Smooth muscle cell (in vitro differentiated cells): Measurements from ENCODE around the gene GPR179. TPM values are rescaled to one million over a fixed set of nuclear protein-coding genes. Genes with fewer than 3 reads are reported as not detected.

Experiments
- DNase-seq: peaks from one replicate; lab custom pipeline; 2025; ENCODE audit not compliant: unreplicated experiment; lab: John Stamatoyannopoulos, UW
- H2AFZ ChIP-seq: fragments of 200-600 bp; sonication (generic); 2 replicates; pipeline ENCODE4 v1.6.0; 2016; ENCODE audit warnings: antibody characterized with exemption, low read depth, mild to moderate bottlenecking
- H3F3A ChIP-seq: fragments of 200-600 bp; sonication (generic); 2 replicates; pipeline ENCODE4 v1.6.0; 2017; ENCODE audit warnings: antibody characterized with exemption, low read depth
- H3K27ac ChIP-seq: fragments of 200-600 bp; sonication (generic); 2 replicates; pipeline ENCODE4 v1.5.1; 2016; ENCODE audit warnings: low read depth, mild to moderate bottlenecking
- H3K27me3 ChIP-seq: fragments of 200-600 bp; sonication (generic); 2 replicates; pipeline ENCODE4 v1.6.1; 2016; ENCODE audit warnings: low read depth, mild to moderate bottlenecking
- H3K36me3 ChIP-seq: fragments of 200-600 bp; sonication (generic); 2 replicates; pipeline ENCODE4 v1.5.1; 2016; ENCODE audit warnings: low read depth
- H3K4me1 ChIP-seq: fragments of 200-600 bp; sonication (generic); 2 replicates; pipeline ENCODE4 v1.5.1; 2016; ENCODE audit warnings: low read depth
- H3K4me2 ChIP-seq: fragments of 200-600 bp; sonication (generic); 2 replicates; pipeline ENCODE4 v1.6.0; 2016; ENCODE audit warnings: mild to moderate bottlenecking
- H3K4me3 ChIP-seq: fragments of 200-600 bp; sonication (generic); 2 replicates; pipeline ENCODE4 v1.5.1; 2016; ENCODE audit warnings: mild to moderate bottlenecking
- H3K79me2 ChIP-seq: fragments of 200-600 bp; sonication (generic); 2 replicates; pipeline ENCODE4 v1.6.0; 2016; ENCODE audit warnings: low read depth, mild to moderate bottlenecking
- H3K9ac ChIP-seq: fragments of 200-600 bp; sonication (generic); 2 replicates; pipeline ENCODE4 v1.6.0; 2016; ENCODE audit warnings: low read depth
- H3K9me3 ChIP-seq: fragments of 200-600 bp; sonication (generic); replicated peaks from 2 replicates; pipeline ENCODE4 v1.5.1; 2016; ENCODE audit warnings: low read depth
- H4K20me1 ChIP-seq: fragments of 200-600 bp; sonication (generic); 2 replicates; pipeline ENCODE4 v1.6.0; 2016; ENCODE audit warnings: low read depth
- CTCF ChIP-seq: fragments of 200-600 bp; sonication (generic); IDR thresholded peaks from 2 replicates; pipeline ENCODE4 v1.5.1; 2017; ENCODE audit warnings: borderline replicate concordance, mild to moderate bottlenecking, antibody characterized with exemption; ENCODE audit not compliant: insufficient read depth, poor library complexity, severe bottlenecking
- WGBS: methylation state at CpG from one replicate; pipeline ENCODE4 v1.1.7; 2016; ENCODE audit warnings: low lambda C conversion rate; 5-methylcytosine and 5-hydroxymethylcytosine counted together
- polyA plus RNA-seq: library from polyadenylated mRNA; unstranded; fragments of >200 nt; fragmentation: Nextera tagmentation; extraction: Ambion mirVana; gene quantifications from 2 replicates; pipeline ENCODE4 v1.2.1, GENCODE V29; 2016
- total RNA-seq: library from RNA; depleted of rRNA; stranded (reverse); fragments of >200 nt; gene quantifications from 2 replicates; pipeline ENCODE4 v1.2.3, GENCODE V29; 2014

The GPR179 gene
- total and polyA plus RNA-seq, 2 experiments from 2014 or later = not detected

- 94% methylated on average over 7 of the region's 7 CpGs for WGBS
- Histone ChIP-seq H3K9ac (no peak overlapping the region), H3K36me3 (no peaks in the 10 kb centered on the region), H3K4me3 (no peak overlapping the region), H3K4me1 (no peaks in the 10 kb centered on the region), H3K9me3 (no peaks in the 10 kb centered on the region), H3K79me2 (no peaks in the 10 kb centered on the region), H3F3A (no peaks in the 10 kb centered on the region), H2AFZ (no peak overlapping the region), H4K20me1 (no peaks in the 10 kb centered on the region), H3K27ac (no peak overlapping the region), H3K27me3 (no peaks in the 10 kb centered on the region), H3K4me2 (no peak overlapping the region)
- no peak for TF ChIP-seq CTCF
- DNase-seq = no peak
Observed at GRCh38 chr17:38345743-38346142, 2.0 kb upstream of the GPR179 start.

GRCh38 chr17:38344420-38344745 is 627 bp upstream of the GPR179 start:
- no peak overlapping the region for H3K27ac ChIP-seq
- no peaks in the 10 kb centered on the region for H3K79me2 ChIP-seq
- DNase-seq = no peak
- H3K9me3 ChIP-seq = no peaks in the 10 kb centered on the region
- H4K20me1 ChIP-seq = no peaks in the 10 kb centered on the region
- no peak overlapping the region for H2AFZ ChIP-seq
- H3K4me3 ChIP-seq = no peak overlapping the region
- WGBS = 84% methylated on average over 3 of the region's 3 CpGs
- no peaks in the 10 kb centered on the region for H3K4me1 ChIP-seq
- no peak overlapping the region for H3K9ac ChIP-seq
- H3K4me2 ChIP-seq = no peak overlapping the region
- no peak for TF ChIP-seq CTCF
- H3K36me3 ChIP-seq = no peaks in the 10 kb centered on the region
- H3F3A ChIP-seq = no peaks in the 10 kb centered on the region
- H3K27me3 ChIP-seq = no peaks in the 10 kb centered on the region

- Histone ChIP-seq H3K36me3 (no peaks in the 10 kb centered on the region), H3F3A (no peaks in the 10 kb centered on the region), H3K4me3 (no peak overlapping the region), H3K27ac (no peak overlapping the region), H3K4me1 (no peaks in the 10 kb centered on the region), H2AFZ (no peak overlapping the region), H4K20me1 (no peaks in the 10 kb centered on the region), H3K9ac (no peak overlapping the region), H3K27me3 (no peaks in the 10 kb centered on the region), H3K9me3 (no peaks in the 10 kb centered on the region), H3K4me2 (no peak overlapping the region), H3K79me2 (no peaks in the 10 kb centered on the region)
- no peak for DNase-seq
- 91% methylated on average over 18 of the region's 18 CpGs for WGBS
- TF ChIP-seq CTCF = no peak
Observed at GRCh38 chr17:38342886-38343607, 709 bp downstream of the GPR179 start.
